T-helper 17 cell (primary cell): ENCODE data around the gene EZH2. TPM values are rescaled to one million over a fixed set of nuclear protein-coding genes. Genes with fewer than 3 reads are reported as not detected.

Experiments
- ATAC-seq: fragments of 150-1000 bp; cut with Tn5 transposase; 2 replicates; pipeline ENCODE4 v1.10.0; 2021; ENCODE audit warnings: mild to moderate bottlenecking, moderate library complexity
- DNase-seq, 3 donors: peaks; one replicate each; pipeline versions ENCODE4 v3.0.0 to v3.0.0-alpha.2; 2020 to 2021
- H3K9me3 ChIP-seq: one replicate; pipeline ENCODE4 v1.7.0; 2013; ENCODE audit warnings: low read length, mild to moderate bottlenecking; ENCODE audit not compliant: control insufficient read depth, poor library complexity, severe bottlenecking
- H3K27ac Mint-ChIP-seq: one replicate; pipeline ENCODE4 v1.8.0; 2022; ENCODE audit warnings: mild to moderate bottlenecking, moderate library complexity, mixed read lengths
- H3K27me3 Mint-ChIP-seq: one replicate; pipeline ENCODE4 v1.8.0; 2022; ENCODE audit warnings: mixed read lengths
- H3K36me3 Mint-ChIP-seq: one replicate; pipeline ENCODE4 v1.8.0; 2022; ENCODE audit warnings: low read depth, mixed read lengths
- H3K4me1 Mint-ChIP-seq: one replicate; pipeline ENCODE4 v1.8.0; 2022; ENCODE audit warnings: mild to moderate bottlenecking, mixed read lengths
- H3K4me3 Mint-ChIP-seq: one replicate; pipeline ENCODE4 v1.8.0; 2022; ENCODE audit warnings: mild to moderate bottlenecking, moderate library complexity, mixed read lengths
- total RNA-seq, 4 donors: library from RNA in 2 of 4; stranded (reverse) in 2 of 4; gene quantifications; one replicate each; pipeline ENCODE4 v1.2.3 and lab custom pipeline; 2022 to 2026

The EZH2 gene
- total RNA-seq, 2 donors from 2014 or later = 38.4 to 43.7 TPM

GRCh38 chr7:148863324-148863723, 20.8 kb downstream of the EZH2 start:
- Mint-ChIP-seq H3K4me3 (no peak overlapping the region), H3K27me3 (no peaks in the 10 kb centered on the region), H3K4me1 (peaks cover 20% of the 10 kb centered on the region), H3K27ac (no peak overlapping the region), H3K36me3 (no peaks in the 10 kb centered on the region)
- ATAC-seq (no peak), DNase-seq (no peak)
- H3K9me3 ChIP-seq = no peaks in the 10 kb centered on the region

GRCh38 chr7:148862481-148862880, 21.6 kb downstream of the EZH2 start:
- no peak overlapping the region for H3K4me3 Mint-ChIP-seq
- H3K9me3 ChIP-seq = no peaks in the 10 kb centered on the region
- DNase-seq (no peak), ATAC-seq (no peak)
- no peak overlapping the region for H3K27ac Mint-ChIP-seq
- no peaks in the 10 kb centered on the region for H3K27me3 Mint-ChIP-seq
- H3K4me1 Mint-ChIP-seq = peaks cover 20% of the 10 kb centered on the region
- no peaks in the 10 kb centered on the region for H3K36me3 Mint-ChIP-seq

GRCh38 chr7:148858489-148858888, 25.6 kb downstream of the EZH2 start:
- H3K36me3 Mint-ChIP-seq = no peaks in the 10 kb centered on the region
- no peaks in the 10 kb centered on the region for H3K27me3 Mint-ChIP-seq
- no peak for ATAC-seq
- no peak for DNase-seq
- H3K4me3 Mint-ChIP-seq = no peak overlapping the region
- no peaks in the 10 kb centered on the region for H3K9me3 ChIP-seq
- peaks cover 22% of the 10 kb centered on the region for H3K4me1 Mint-ChIP-seq
- no peak overlapping the region for H3K27ac Mint-ChIP-seq

- DNase-seq (no peak), ATAC-seq (peak; percentile 54)
- H3K27ac Mint-ChIP-seq = peak overlapping the region; percentile 87
- peaks cover 16% of the 10 kb centered on the region for H3K4me1 Mint-ChIP-seq
- no peaks in the 10 kb centered on the region for H3K36me3 Mint-ChIP-seq
- H3K4me3 Mint-ChIP-seq = no peak overlapping the region
- H3K9me3 ChIP-seq = no peaks in the 10 kb centered on the region
- no peaks in the 10 kb centered on the region for H3K27me3 Mint-ChIP-seq
Observed at GRCh38 chr7:148856891-148857290, 27.2 kb downstream of the EZH2 start.

GRCh38 chr7:148856578-148856881, 27.6 kb downstream of the EZH2 start:
- no peaks in the 10 kb centered on the region for H3K27me3 Mint-ChIP-seq
- peaks cover 16% of the 10 kb centered on the region for H3K4me1 Mint-ChIP-seq
- ATAC-seq = no peak
- no peak for DNase-seq
- H3K4me3 Mint-ChIP-seq = peak overlapping the region; percentile 78
- H3K36me3 Mint-ChIP-seq = no peaks in the 10 kb centered on the region
- H3K9me3 ChIP-seq = no peaks in the 10 kb centered on the region
- H3K27ac Mint-ChIP-seq = peak overlapping the region; percentile 87

GRCh38 chr7:148854983-148855382, 29.1 kb downstream of the EZH2 start:
- peaks cover 22% of the 10 kb centered on the region for H3K4me1 Mint-ChIP-seq

GRCh38 chr7:148852272-148852671, 31.8 kb downstream of the EZH2 start:
- H3K4me1 Mint-ChIP-seq = peaks cover 32% of the 10 kb centered on the region
- H3K9me3 ChIP-seq = no peaks in the 10 kb centered on the region

More at GRCh38 chr7:148854983-148855382, 29.1 kb downstream of the EZH2 start:
- H3K27ac Mint-ChIP-seq = no peak overlapping the region
- H3K9me3 ChIP-seq = no peaks in the 10 kb centered on the region
- DNase-seq (no peak), ATAC-seq (no peak)
- H3K27me3 Mint-ChIP-seq = no peaks in the 10 kb centered on the region
- no peaks in the 10 kb centered on the region for H3K36me3 Mint-ChIP-seq
- H3K4me3 Mint-ChIP-seq = no peak overlapping the region

GRCh38 chr7:148850564-148850963, 33.5 kb downstream of the EZH2 start:
- no peak for ATAC-seq
- Mint-ChIP-seq H3K27ac (peak overlapping the region; percentile 27), H3K36me3 (no peaks in the 10 kb centered on the region), H3K27me3 (no peaks in the 10 kb centered on the region), H3K4me3 (no peak overlapping the region), H3K4me1 (peaks cover 33% of the 10 kb centered on the region)
- no peaks in the 10 kb centered on the region for H3K9me3 ChIP-seq
- DNase-seq = no peak

More at GRCh38 chr7:148852272-148852671, 31.8 kb downstream of the EZH2 start:
- no peak overlapping the region for H3K27ac Mint-ChIP-seq
- no peaks in the 10 kb centered on the region for H3K36me3 Mint-ChIP-seq
- DNase-seq (no peak), ATAC-seq (no peak)
- H3K4me3 Mint-ChIP-seq = no peak overlapping the region
- no peaks in the 10 kb centered on the region for H3K27me3 Mint-ChIP-seq

GRCh38 chr7:148849393-148850098, 34.5 kb downstream of the EZH2 start:
- ATAC-seq (no peak), DNase-seq (no peak)
- no peak overlapping the region for H3K4me3 Mint-ChIP-seq
- no peaks in the 10 kb centered on the region for H3K27me3 Mint-ChIP-seq
- H3K4me1 Mint-ChIP-seq = peaks cover 31% of the 10 kb centered on the region
- H3K36me3 Mint-ChIP-seq = no peaks in the 10 kb centered on the region
- H3K27ac Mint-ChIP-seq = peak overlapping the region; percentile 41
- no peaks in the 10 kb centered on the region for H3K9me3 ChIP-seq

- Mint-ChIP-seq H3K36me3 (no peaks in the 10 kb centered on the region), H3K27ac (peak overlapping the region; percentile 29), H3K27me3 (no peaks in the 10 kb centered on the region), H3K4me3 (no peak overlapping the region), H3K4me1 (peaks cover 35% of the 10 kb centered on the region)
- ATAC-seq = no peak
- no peaks in the 10 kb centered on the region for H3K9me3 ChIP-seq
- DNase-seq = no peak
Observed at GRCh38 chr7:148847815-148848734, 36.0 kb downstream of the EZH2 start.

GRCh38 chr7:148838905-148839304, 45.2 kb downstream of the EZH2 start:
- ATAC-seq (peak; percentile 74), DNase-seq (no peak)
- H3K9me3 ChIP-seq = no peaks in the 10 kb centered on the region
- H3K27me3 Mint-ChIP-seq = no peaks in the 10 kb centered on the region
- H3K4me1 Mint-ChIP-seq = peaks cover 16% of the 10 kb centered on the region
- H3K27ac Mint-ChIP-seq = peak overlapping the region; percentile 8
- H3K36me3 Mint-ChIP-seq = peaks cover 2% of the 10 kb centered on the region
- peak overlapping the region; percentile 31 for H3K4me3 Mint-ChIP-seq

- ATAC-seq (no peak), DNase-seq (no peak)
- Mint-ChIP-seq H3K27ac (no peak overlapping the region), H3K4me3 (no peak overlapping the region), H3K4me1 (peaks cover 11% of the 10 kb centered on the region), H3K36me3 (peaks cover 2% of the 10 kb centered on the region), H3K27me3 (no peaks in the 10 kb centered on the region)
- no peaks in the 10 kb centered on the region for H3K9me3 ChIP-seq
Observed at GRCh38 chr7:148835854-148836253, 48.2 kb downstream of the EZH2 start.

- H3K9me3 ChIP-seq = no peaks in the 10 kb centered on the region
- Mint-ChIP-seq H3K27me3 (no peaks in the 10 kb centered on the region), H3K36me3 (peaks cover 4% of the 10 kb centered on the region), H3K27ac (peak overlapping the region; percentile 29), H3K4me1 (peaks cover 10% of the 10 kb centered on the region), H3K4me3 (no peak overlapping the region)
- DNase-seq = no peak
- no peak for ATAC-seq
Observed at GRCh38 chr7:148834605-148835004, 49.5 kb downstream of the EZH2 start.
